Urinary bladder (tissue), 4 donors: Measurements from ENCODE around the gene CNOT11. TPM values are rescaled to one million over a fixed set of nuclear protein-coding genes. Genes with fewer than 3 reads are reported as not detected.
"Not testable (repeated sequence)": the region's sequence is repeated elsewhere in the genome, so short reads cannot be mapped to it uniquely, and the experiment has no call there.

Experiments
- DNase-seq: peaks from one replicate; pipeline ENCODE4 v3.0.0-alpha.2; 2015; ENCODE audit errors: extremely low spot score
- H3K27ac ChIP-seq: one replicate; pipeline ENCODE4 v1.5.1; 2013; ENCODE audit warnings: low read depth, mild to moderate bottlenecking, moderate library complexity
- H3K36me3 ChIP-seq: one replicate; pipeline ENCODE4 v1.6.1; 2013; ENCODE audit warnings: mild to moderate bottlenecking, moderate library complexity; ENCODE audit not compliant: insufficient read depth
- H3K4me1 ChIP-seq: one replicate; pipeline ENCODE4 v1.6.1; 2013; ENCODE audit warnings: mild to moderate bottlenecking, moderate library complexity; ENCODE audit not compliant: insufficient read depth
- H3K4me3 ChIP-seq: one replicate; pipeline ENCODE4 v1.5.1; 2013; ENCODE audit warnings: low read depth, low read length
- WGBS: extraction: QIAGEN DNeasy Blood & Tissue Kit; methylation state at CpG from one replicate; pipeline ENCODE4 v1.1.7; 2013; 5-methylcytosine and 5-hydroxymethylcytosine counted together
- polyA plus RNA-seq: library from polyadenylated mRNA; stranded (reverse); fragments of 200-250 nt; gene quantifications from one replicate; pipeline ENCODE4 v1.2.3, GENCODE V29; 2013
- total RNA-seq: library from RNA; depleted of rRNA; stranded (reverse); fragments of >200 nt; gene quantifications from one replicate; pipeline ENCODE4 v1.2.3, GENCODE V29; 2014
- donor health status: healthy with polysubstance abuse.
- donor health status: healthy.

CNOT11 gene
- total and polyA plus RNA-seq, 2 donors, result 21.8 to 23.1 TPM

DNA sequence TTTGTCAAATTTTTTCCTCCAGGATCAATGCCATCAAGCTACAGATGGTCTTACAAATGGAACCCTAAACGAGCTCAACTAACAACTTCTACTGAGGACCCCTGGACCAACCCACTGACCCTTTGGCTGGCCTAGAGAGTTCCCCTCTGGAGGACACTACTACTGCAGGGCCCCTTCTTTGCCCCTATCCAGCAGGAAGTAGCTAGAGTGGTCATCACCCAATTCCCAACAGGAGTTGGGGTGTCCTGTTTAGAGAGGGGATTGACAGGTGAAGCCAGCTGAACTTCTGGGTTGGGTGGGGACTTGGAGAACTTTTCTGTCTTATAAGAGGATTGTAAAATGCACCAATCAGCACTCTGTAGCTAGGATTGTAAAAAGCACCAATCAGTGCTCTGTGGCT, 16.7 kb upstream of the CNOT11 start:
- H3K27ac ChIP-seq, H3K36me3 ChIP-seq: not testable (repeated sequence)
- WGBS, result 80% methylated on average over 1 of the region's 1 CpG

DNA sequence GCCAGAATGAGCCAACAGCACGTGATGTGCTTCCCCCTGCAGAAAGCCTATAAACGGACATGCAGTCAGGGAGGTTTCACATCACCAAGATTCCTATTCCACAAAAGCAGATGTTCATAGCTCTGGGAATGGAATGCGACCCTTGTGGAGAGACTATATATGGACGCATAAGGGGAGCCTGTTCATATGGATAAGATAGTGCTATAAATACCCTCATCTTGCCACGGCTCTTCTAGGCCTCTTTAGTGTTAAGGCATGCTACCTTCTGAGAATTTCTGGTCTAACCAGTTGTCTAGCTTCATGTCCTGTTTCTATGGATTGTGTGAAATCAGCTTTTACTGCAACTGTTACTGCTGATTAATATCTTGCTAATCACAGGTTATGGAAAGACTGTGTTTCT, 14.7 kb upstream of the CNOT11 start:
- not testable (repeated sequence) for H3K4me1 ChIP-seq, H3K4me3 ChIP-seq, H3K27ac ChIP-seq, DNase-seq, H3K36me3 ChIP-seq
- WGBS, result 27% methylated on average over 5 of the region's 5 CpGs

More for the DNA sequence above, 16.7 kb upstream of the CNOT11 start:
- H3K4me1 ChIP-seq, DNase-seq, H3K4me3 ChIP-seq: not testable (repeated sequence)

DNA sequence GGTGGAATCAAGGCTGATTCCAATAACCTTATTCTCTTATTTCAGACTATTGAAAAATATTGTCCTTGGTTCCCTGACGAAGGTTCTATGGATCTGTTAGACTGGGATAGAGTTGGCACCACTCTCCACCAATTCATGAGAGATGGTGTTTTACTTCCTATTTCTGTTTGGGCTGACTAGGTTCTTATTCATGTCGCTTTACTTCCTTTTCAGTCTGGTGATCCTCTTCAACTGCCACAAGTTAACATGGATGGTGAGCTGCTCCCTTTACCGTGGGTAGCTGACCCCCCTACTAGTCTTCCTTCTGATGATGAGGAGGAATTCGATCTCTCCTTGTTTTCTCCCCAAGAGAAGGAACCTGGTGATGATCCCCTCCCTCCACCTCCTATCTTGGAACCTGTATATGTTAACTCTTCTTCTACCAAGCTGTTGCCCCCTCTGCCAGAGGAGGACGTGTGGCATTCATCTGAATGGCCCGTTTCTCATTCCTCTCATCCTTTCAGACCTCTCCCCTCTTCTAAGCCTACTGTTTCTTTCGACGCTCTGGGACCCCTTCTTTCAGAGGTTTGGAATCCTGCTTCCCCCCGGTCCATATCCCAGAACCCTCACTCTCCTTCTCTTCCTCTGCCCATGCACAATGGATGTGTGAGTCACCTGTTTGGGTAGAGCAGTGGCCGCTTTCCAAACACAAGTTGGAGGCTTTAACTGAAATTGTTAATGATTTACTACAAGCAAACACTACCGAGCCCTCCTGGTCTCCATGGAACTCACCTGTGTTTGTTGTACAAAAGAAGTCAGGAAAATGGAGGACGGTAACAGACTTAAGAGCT, 13.5 kb upstream of the CNOT11 start:
- Histone ChIP-seq H3K36me3 (no peaks in the 10 kb centered on the region), H3K4me3 (no peak overlapping the region), H3K27ac (peak overlapping the region; percentile 35), H3K4me1 (no peaks in the 10 kb centered on the region)
- WGBS, result 83% methylated on average over 12 of the region's 12 CpGs
- peak; percentile 70 for DNase-seq

DNA sequence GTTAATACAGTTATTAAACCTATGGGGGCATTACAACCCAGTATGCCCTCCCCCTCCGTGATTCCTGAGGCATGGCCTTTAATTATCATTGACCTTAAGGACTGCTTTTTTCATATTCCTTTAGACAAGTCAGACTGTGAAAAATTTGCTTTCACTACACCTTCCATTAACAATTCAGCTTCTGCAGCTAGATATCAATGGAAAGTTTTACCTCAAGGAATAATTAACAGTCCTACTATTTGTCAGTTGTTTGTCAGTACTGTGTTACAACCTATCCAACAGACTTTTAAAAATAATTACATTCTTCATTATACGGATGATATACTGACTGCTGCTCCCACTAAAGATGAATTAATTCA, 12.9 kb upstream of the CNOT11 start:
- not testable (repeated sequence) for H3K36me3 ChIP-seq, H3K4me3 ChIP-seq, DNase-seq, H3K4me1 ChIP-seq, H3K27ac ChIP-seq
- 82% methylated on average over 2 of the region's 2 CpGs for WGBS

DNA sequence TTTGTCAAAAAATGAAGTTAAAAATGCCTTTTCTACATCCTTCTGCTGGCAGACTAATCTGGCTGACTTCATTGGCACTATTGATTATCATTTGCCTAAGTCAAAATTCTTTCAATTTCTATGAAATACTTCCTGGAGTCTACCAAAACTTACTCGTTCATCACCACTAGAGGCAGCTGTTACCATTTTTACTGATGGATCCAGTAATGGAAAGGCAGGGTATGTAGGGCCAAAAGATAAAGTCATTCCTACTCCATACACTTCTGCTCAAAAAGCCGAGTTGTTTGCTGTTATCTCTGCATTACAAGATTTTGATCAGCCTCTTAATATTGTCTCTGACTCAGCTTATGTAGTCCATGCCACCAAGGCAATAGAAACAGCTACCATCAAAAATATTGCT, 12.0 kb upstream of the CNOT11 start:
- H3K4me3 ChIP-seq, H3K4me1 ChIP-seq, DNase-seq, H3K27ac ChIP-seq, H3K36me3 ChIP-seq: not testable (repeated sequence)
- 17% methylated on average over 2 of the region's 2 CpGs for WGBS

DNA sequence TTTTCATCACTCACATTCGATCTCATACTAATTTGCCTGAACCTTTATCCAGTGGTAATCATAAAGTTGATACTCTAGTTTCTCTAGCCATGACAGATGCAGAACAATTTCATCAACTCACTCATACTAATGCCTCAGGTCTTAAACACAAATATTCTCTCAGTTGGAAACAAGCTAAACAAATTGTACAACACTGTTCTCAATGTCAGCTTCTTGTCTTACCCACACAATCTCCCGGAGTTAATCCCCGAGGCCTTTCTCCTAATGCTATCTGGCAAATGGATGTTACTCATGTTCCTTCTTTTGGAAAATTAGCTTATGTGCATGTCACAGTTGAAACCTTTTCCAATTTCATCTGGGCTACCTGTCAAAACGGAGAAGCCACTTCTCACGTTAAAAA, 11.5 kb upstream of the CNOT11 start:
- no peak for DNase-seq
- Histone ChIP-seq H3K4me1 (no peaks in the 10 kb centered on the region), H3K27ac (no peak overlapping the region), H3K36me3 (no peaks in the 10 kb centered on the region), H3K4me3 (no peak overlapping the region)
- 49% methylated on average over 5 of the region's 5 CpGs for WGBS

DNA sequence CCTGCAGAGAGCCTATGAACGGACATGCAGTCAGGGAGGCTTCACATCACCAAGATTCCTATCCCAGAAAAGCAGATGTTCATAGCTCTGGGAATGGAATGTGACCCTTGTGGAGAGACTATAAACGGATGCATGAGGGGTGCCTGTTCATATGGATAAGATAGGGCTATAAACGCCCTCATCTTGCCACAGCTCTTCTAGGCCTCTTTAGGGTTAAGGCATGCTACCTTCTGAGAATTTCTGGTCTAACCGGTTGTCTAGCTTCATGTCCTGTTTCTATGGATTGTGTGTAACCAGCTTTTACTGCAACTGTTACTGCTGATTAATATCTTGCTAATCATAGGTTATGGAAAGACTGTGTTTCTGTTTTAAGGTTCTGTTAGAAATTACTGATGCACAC, 8.3 kb upstream of the CNOT11 start:
- H3K36me3 ChIP-seq, DNase-seq, H3K27ac ChIP-seq, H3K4me3 ChIP-seq, H3K4me1 ChIP-seq: not testable (repeated sequence)
- 74% methylated on average over 4 of the region's 4 CpGs for WGBS

DNA sequence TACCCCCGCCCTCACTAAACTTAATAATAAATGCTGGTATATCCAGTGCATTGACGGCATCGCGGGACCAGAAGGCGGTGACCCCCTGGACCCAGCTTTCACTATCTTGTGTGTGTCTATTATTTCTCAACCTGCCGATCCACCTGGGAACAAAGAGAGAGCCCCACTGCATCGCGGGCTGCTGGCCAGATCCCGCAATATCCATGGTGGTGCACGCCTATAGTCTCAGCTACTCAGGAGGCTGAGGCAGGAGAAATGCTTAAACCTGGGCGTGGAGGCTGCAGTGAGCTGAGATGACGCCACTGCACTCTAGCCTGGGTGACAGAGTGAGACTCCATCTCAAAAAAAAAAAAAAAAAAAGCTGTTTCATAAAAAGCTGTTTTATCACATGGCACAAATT, 7.8 kb upstream of the CNOT11 start:
- not testable (repeated sequence) for H3K36me3 ChIP-seq, DNase-seq, H3K27ac ChIP-seq, H3K4me1 ChIP-seq, H3K4me3 ChIP-seq
- WGBS, result 91% methylated on average over 12 of the region's 12 CpGs

DNA sequence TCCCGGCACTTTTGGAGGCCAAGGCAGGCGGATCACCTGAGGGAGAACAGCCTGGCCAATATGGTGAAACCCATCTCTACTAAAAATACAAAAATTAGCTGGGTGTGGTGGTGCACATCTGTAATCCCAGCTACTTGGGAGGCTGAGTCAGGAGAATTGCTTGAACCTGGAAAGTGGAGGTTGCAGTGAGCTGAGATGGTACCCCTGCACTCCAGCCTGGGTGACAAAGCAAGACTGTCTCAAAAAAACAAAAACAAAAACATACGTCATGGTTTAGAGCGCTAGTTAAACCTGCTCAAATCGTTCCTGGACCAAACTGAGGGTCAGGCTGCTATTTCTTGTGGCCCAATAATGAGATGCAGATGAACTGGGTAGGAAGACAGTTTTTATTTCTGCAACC, 7.2 kb upstream of the CNOT11 start:
- not testable (repeated sequence) for H3K4me3 ChIP-seq, DNase-seq, H3K27ac ChIP-seq, H3K36me3 ChIP-seq, H3K4me1 ChIP-seq
- WGBS, result 94% methylated on average over 5 of the region's 5 CpGs

DNA sequence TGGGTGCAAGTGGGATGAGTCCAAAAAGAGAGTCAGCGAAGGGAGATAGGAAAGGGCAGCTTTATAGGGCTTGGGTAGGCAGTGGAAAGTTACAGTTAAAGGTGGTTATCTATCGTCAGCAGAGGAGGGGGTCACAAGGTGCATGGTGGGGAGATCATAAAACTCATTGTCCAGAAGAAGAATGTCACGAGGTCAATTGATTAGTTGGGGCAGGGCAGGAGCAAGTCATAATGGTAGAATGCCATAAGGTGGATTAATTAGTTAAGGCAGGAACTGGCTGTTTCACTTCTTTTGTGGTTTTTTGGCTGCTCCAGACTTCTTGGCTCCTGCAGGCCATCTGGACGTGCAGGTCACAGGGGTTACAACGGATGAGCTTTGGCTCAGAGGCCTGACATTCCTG, 3.9 kb upstream of the CNOT11 start:
- H3K27ac ChIP-seq, DNase-seq, H3K36me3 ChIP-seq, H3K4me1 ChIP-seq, H3K4me3 ChIP-seq: not testable (repeated sequence)
- 71% methylated on average over 5 of the region's 5 CpGs for WGBS

DNA sequence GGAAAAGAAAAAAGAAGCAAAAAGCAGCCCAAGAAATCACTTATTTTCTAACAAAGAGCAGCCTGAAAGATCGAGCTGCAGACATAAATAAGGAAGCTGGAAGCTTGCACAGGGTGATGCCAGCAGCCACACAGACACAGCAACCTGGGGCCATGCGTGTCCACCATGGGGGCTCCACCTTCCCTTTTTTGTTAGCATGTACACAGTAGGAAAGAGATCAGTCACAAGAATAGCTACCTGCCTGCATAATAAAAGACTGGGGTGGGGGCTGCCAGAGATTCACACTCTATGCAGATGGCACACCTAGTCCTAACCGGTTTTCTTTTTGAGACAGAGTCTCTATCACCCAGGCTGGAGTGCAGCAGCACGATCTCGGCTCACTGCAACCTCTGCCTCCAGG, 2.9 kb upstream of the CNOT11 start:
- no peak for DNase-seq
- Histone ChIP-seq H3K4me1 (peaks cover 2% of the 10 kb centered on the region), H3K27ac (no peak overlapping the region), H3K36me3 (no peaks in the 10 kb centered on the region), H3K4me3 (no peak overlapping the region)
- 73% methylated on average over 5 of the region's 5 CpGs for WGBS

DNA sequence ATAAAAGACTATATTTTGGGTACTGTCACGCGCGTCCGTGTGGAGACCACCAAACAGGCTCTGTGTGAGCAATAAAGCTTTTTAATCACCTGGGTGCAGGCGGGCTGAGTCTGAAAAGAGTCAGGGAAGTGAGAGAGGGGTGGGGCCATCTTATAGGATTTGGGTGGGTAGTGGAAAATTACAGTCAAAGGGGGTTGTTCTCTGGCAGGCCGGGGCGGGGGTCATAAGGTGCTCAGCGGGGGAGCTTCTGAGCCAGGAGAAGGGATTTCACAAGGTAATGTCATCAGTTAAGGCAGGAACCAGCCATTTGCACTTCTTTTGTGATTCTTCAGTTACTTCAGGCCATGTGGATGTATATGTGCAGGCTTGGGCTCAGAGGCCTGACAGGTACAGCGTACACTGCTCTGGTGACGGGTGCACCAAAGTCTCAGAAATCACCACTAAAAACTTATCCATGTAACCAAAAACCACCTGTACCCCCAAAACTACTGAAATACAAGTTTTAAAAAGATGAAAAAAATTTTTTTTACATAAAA, 1.4 kb upstream of the CNOT11 start:
- H3K4me3 ChIP-seq, H3K36me3 ChIP-seq, H3K4me1 ChIP-seq, DNase-seq, H3K27ac ChIP-seq: not testable (repeated sequence)
- 77% methylated on average over 10 of the region's 10 CpGs for WGBS

DNA sequence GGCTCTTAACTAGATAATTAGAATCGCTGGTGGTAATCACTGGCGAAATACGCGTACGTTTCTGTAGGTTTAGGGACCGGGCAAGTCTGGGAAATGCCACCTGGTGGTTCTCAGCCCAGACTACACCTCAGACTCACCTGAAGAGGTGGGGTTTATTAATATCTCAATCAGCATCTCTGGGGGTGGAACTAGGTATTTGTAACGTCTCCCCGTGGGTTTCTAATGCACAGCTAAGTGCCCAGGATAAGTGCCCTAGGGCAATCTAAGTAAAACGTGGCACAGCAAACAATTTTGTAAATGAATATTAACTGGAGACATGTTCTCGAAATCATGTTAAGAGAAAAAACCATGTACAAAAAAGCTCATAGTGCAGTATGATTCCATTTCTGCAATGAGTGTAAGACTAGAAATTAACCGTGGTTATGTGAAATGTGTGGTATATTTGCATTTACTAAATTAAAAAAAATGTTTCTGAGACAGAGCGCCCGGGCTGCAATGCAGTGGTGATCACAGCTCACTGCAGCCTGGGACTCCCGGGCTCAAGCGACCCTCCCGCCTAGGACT, 760 bp upstream of the CNOT11 start:
- H3K36me3 ChIP-seq, result no peaks in the 10 kb centered on the region
- no peak for DNase-seq
- peaks cover 4% of the 10 kb centered on the region for H3K4me1 ChIP-seq
- WGBS, result 37% methylated on average over 16 of the region's 16 CpGs
- H3K27ac ChIP-seq, result no peak overlapping the region
- H3K4me3 ChIP-seq, result peak overlapping the region; percentile 45

DNA sequence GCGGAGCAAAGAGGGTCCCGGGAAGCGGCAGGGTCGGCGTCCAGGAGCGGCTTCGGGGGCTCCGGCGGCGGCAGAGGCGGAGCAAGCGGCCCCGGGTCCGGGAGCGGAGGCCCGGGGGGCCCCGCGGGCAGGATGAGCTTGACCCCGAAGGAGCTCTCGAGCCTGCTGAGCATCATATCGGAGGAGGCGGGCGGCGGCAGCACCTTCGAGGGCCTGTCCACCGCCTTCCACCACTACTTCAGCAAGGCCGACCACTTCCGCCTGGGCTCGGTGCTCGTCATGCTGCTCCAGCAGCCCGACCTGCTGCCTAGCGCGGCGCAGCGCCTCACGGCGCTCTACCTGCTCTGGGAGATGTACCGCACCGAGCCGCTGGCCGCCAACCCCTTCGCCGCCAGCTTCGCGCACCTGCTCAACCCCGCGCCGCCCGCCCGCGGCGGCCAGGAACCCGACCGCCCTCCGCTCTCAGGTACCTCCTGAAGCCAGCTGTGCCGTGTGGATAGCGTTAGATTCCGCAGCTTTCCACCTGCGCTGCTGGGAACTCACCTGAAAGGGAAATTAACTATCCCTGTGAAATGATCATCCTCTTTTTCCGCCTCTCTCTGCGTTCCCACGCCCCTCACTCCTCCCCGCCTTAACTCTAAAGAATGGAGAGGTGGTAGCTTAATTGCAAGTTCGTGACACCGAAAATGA, 472 bp downstream of the CNOT11 start:
- WGBS, result under 1% methylated on average over 65 of the region's 65 CpGs
- no peak for DNase-seq

More for the DNA sequence above, 472 bp downstream of the CNOT11 start:
- H3K4me3 ChIP-seq, result peak overlapping the region; percentile 90
- peak overlapping the region; percentile 85 for H3K27ac ChIP-seq
- H3K36me3 ChIP-seq, result no peaks in the 10 kb centered on the region
- peaks cover 4% of the 10 kb centered on the region for H3K4me1 ChIP-seq
